Mesenchymal stem cell (in vitro differentiated cells and primary cell): Measurements from ENCODE around the gene AMIGO3.
A peak's percentile ranks its signal among the peaks of the same experiment; 100 is the strongest.

Experiments
- DNase-seq: peaks from one replicate; pipeline ENCODE4 v3.0.0-alpha.2; 2013
- H2AFZ ChIP-seq: one replicate; pipeline ENCODE4 v1.6.1; 2013; ENCODE audit warnings: low read depth, mild to moderate bottlenecking, control low read depth, inconsistent platforms, low read length, moderate library complexity
- H2AK5ac ChIP-seq: 2 replicates; pipeline ENCODE4 v1.6.1; 2013; ENCODE audit warnings: low read length, moderate library complexity, mild to moderate bottlenecking, inconsistent platforms; ENCODE audit not compliant: severe bottlenecking
- H2BK120ac ChIP-seq: one replicate; pipeline ENCODE4 v1.6.1; 2013; ENCODE audit warnings: low read depth, mild to moderate bottlenecking, inconsistent platforms, low read length, moderate library complexity
- H2BK12ac ChIP-seq, 2 experiments: one replicate each; pipeline ENCODE4 v1.6.1; 2013; ENCODE audit warnings: inconsistent platforms in 2 of 2, low read length in 2 of 2, mild to moderate bottlenecking in 2 of 2, moderate library complexity in 2 of 2, control low read depth in 1 of 2
- H2BK15ac ChIP-seq: one replicate; pipeline ENCODE4 v1.6.1; 2013; ENCODE audit warnings: mild to moderate bottlenecking, low read depth, inconsistent platforms; ENCODE audit not compliant: poor library complexity, severe bottlenecking
- H2BK5ac ChIP-seq: 2 replicates; pipeline ENCODE4 v1.6.1; 2013; ENCODE audit warnings: low read depth, mild to moderate bottlenecking, low read length, control low read depth, inconsistent platforms; ENCODE audit not compliant: poor library complexity, severe bottlenecking
- H3K14ac ChIP-seq, 2 experiments: one replicate each; pipeline ENCODE4 v1.6.1; 2013; ENCODE audit warnings: inconsistent platforms in 2 of 2, low read length in 2 of 2, control low read depth in 1 of 2, mild to moderate bottlenecking in 1 of 2, moderate library complexity in 1 of 2
- H3K18ac ChIP-seq, 2 experiments: one replicate each; pipeline ENCODE4 v1.6.1; 2013; ENCODE audit warnings: inconsistent platforms in 2 of 2, low read length in 2 of 2, control low read depth in 1 of 2, low read depth in 1 of 2, mild to moderate bottlenecking in 1 of 2
- H3K23ac ChIP-seq, 2 experiments: one replicate each; pipeline ENCODE4 v1.6.1; 2013; ENCODE audit warnings: inconsistent platforms in 2 of 2, low read length in 2 of 2, mild to moderate bottlenecking in 2 of 2, moderate library complexity in 2 of 2, control low read depth in 1 of 2
- H3K27ac ChIP-seq: 2 replicates; pipeline ENCODE4 v1.5.1; 2013; ENCODE audit warnings: mild to moderate bottlenecking, moderate library complexity, low read length, control low read depth, inconsistent platforms; ENCODE audit not compliant: poor library complexity, severe bottlenecking
- H3K27me3 ChIP-seq, 2 experiments: 2 replicates each; pipeline versions ENCODE4 v1.6.1 to v1.7.0; 2013; ENCODE audit warnings: low read length in 2 of 2, mild to moderate bottlenecking in 2 of 2, moderate library complexity in 2 of 2, control low read depth in 1 of 2, inconsistent platforms in 1 of 2; ENCODE audit not compliant: control insufficient read depth in 1 of 2, insufficient read depth in 1 of 2
- H3K36me3 ChIP-seq, 2 experiments: 2 replicates each; pipeline versions ENCODE4 v1.6.1 to v1.7.0; 2013; ENCODE audit warnings: low read length in 2 of 2, control low read depth in 1 of 2, inconsistent platforms in 1 of 2, low read depth in 1 of 2, mild to moderate bottlenecking in 1 of 2; ENCODE audit not compliant: insufficient read depth in 2 of 2, control insufficient read depth in 1 of 2
- H3K4ac ChIP-seq, 2 experiments: one replicate each; pipeline ENCODE4 v1.6.1; 2013; ENCODE audit warnings: inconsistent platforms in 2 of 2, low read length in 2 of 2, mild to moderate bottlenecking in 2 of 2, moderate library complexity in 2 of 2, control low read depth in 1 of 2, low read depth in 1 of 2
- H3K4me1 ChIP-seq: 2 replicates; pipeline ENCODE4 v1.6.1; 2013; ENCODE audit warnings: low read depth, low read length, control low read depth; ENCODE audit not compliant: control insufficient read depth, insufficient read depth
- H3K4me2 ChIP-seq: 2 replicates; pipeline ENCODE4 v1.6.1; 2013; ENCODE audit warnings: low read length, mild to moderate bottlenecking, inconsistent platforms; ENCODE audit not compliant: poor library complexity, severe bottlenecking
- H3K4me3 ChIP-seq, 2 experiments: 2 replicates each; pipeline versions ENCODE4 v1.5.1 to v1.7.0; 2013; ENCODE audit warnings: low read length in 2 of 2, mild to moderate bottlenecking in 2 of 2, control low read depth in 1 of 2, low read depth in 1 of 2; ENCODE audit not compliant: insufficient read depth in 1 of 2
- H3K79me1 ChIP-seq: replicated peaks from 2 replicates; pipeline ENCODE4 v1.6.1; 2013; ENCODE audit warnings: mild to moderate bottlenecking, control low read depth, low read length, inconsistent platforms; ENCODE audit not compliant: poor library complexity, severe bottlenecking
- H3K9ac ChIP-seq: 2 replicates; pipeline ENCODE4 v1.7.0; 2013; ENCODE audit warnings: mild to moderate bottlenecking, low read length, moderate library complexity
- H3K9me3 ChIP-seq: 2 replicates; pipeline ENCODE4 v1.7.0; 2013; ENCODE audit warnings: mild to moderate bottlenecking, low read length; ENCODE audit not compliant: control insufficient read depth
- H4K8ac ChIP-seq: one replicate; pipeline ENCODE4 v1.6.1; 2013; ENCODE audit warnings: inconsistent platforms, mild to moderate bottlenecking, low read length, moderate library complexity
- H4K91ac ChIP-seq: one replicate; pipeline ENCODE4 v1.6.1; 2013; ENCODE audit warnings: mild to moderate bottlenecking, low read length, inconsistent platforms
- WGBS: methylation state at CpG from one replicate; pipeline ENCODE4 v1.1.7; 2013; ENCODE audit warnings: mixed read lengths; 5-methylcytosine and 5-hydroxymethylcytosine counted together

AMIGO3 gene

DNA sequence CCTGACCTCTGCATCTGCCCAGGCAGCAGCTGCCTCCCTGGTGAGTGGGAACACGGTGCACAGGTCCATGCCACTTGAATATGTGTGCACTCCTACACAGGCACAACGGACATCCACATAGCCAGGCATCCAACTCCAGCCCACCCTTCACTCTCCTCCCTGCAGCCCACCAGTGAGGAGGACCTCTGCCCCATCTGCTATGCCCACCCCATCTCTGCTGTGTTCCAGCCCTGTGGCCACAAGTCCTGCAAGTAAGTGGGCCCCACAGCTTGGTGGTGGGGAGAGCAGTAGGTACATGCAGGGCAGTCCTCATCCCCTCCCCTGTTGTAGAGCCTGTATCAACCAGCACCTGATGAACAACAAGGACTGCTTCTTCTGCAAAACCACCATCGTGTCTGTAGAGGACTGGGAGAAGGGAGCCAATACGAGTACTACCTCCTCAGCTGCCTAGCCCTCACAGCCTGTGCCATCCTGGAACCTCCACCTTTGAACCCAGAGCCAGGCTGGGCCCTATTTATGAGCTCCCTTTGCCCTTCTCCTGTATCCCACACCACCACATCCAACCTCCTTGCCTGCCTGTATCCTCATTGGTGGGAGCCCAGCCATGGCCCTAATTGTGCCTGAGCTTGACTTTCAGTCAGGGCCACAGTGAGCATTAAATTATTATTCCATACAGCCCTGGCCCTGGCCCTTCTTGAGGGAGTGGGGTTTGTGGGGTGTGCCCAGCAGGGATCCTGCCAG lies 1.5 kb upstream of the AMIGO3 start:
- no peak overlapping the region for H4K91ac ChIP-seq
- 93% methylated on average over 3 of the region's 4 CpGs for WGBS
- H2BK120ac ChIP-seq: no peak overlapping the region
- H3K14ac ChIP-seq: no peak overlapping the region
- DNase-seq: no peak
- H3K27me3 ChIP-seq: no peaks in the 10 kb centered on the region
- no peak overlapping the region for H3K23ac ChIP-seq
- no peak overlapping the region for H2AFZ ChIP-seq
- H2BK15ac ChIP-seq: no peak overlapping the region
- no peak overlapping the region for H3K18ac ChIP-seq
- H3K4me2 ChIP-seq: no peak overlapping the region
- no peaks in the 10 kb centered on the region for H3K9me3 ChIP-seq
- no peak overlapping the region for H3K4ac ChIP-seq
- H3K27ac ChIP-seq: no peak overlapping the region
- H2AK5ac ChIP-seq: no peak overlapping the region
- no peak overlapping the region for H2BK5ac ChIP-seq
- H3K79me1 ChIP-seq: peaks cover 23% of the 10 kb centered on the region
- peaks cover 41 to 70% of the 10 kb centered on the region in 2 experiments for H3K36me3 ChIP-seq
- no peak overlapping the region for H2BK12ac ChIP-seq
- no peak overlapping the region for H3K9ac ChIP-seq
- H4K8ac ChIP-seq: no peak overlapping the region
- peaks cover 33% of the 10 kb centered on the region for H3K4me1 ChIP-seq
- H3K4me3 ChIP-seq: no peak overlapping the region

DNA sequence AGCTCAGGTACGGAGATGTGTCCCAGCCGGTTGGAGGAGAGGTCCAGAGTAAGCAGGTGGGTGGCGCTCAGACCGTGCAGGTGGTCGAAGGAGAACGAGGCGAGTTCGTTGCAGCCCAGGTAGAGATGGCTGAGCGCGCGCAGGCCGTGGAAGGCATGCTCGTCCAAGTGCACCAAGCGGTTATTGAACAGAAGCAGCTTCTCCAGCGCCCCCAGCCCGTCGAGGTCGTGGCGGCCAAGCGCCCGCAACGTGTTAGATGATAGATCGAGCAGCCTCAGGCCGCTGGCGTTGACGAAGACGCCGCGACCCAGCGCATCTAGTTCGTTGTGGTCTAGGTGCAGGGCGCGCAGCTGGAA lies 648 bp downstream of the AMIGO3 start:
- Histone ChIP-seq H3K23ac (peak overlapping the region in 1 of 2 experiments; percentile 6), H3K79me1 (peaks cover 18% of the 10 kb centered on the region), H2AK5ac (no peak overlapping the region), H3K4me3 (peak overlapping the region; percentile 54 to 81), H2BK120ac (no peak overlapping the region), H3K9me3 (no peaks in the 10 kb centered on the region), H2BK15ac (no peak overlapping the region), H3K4me2 (peak overlapping the region; percentile 87), H2AFZ (no peak overlapping the region), H3K9ac (peak overlapping the region; percentile 72), H4K8ac (peak overlapping the region; percentile 62), H3K14ac (peak overlapping the region in 1 of 2 experiments; percentile 50), H2BK12ac (no peak overlapping the region), H3K27me3 (no peaks in the 10 kb centered on the region), H3K27ac (no peak overlapping the region), H3K4ac (peak overlapping the region in 1 of 2 experiments; percentile 41), H3K18ac (no peak overlapping the region), H4K91ac (no peak overlapping the region), H3K4me1 (peaks cover 27% of the 10 kb centered on the region), H3K36me3 (peaks cover 33 to 75% of the 10 kb centered on the region in 2 experiments), H2BK5ac (no peak overlapping the region)
- DNase-seq: peak; percentile 31
- WGBS: 24% methylated on average over 33 of the region's 33 CpGs

DNA sequence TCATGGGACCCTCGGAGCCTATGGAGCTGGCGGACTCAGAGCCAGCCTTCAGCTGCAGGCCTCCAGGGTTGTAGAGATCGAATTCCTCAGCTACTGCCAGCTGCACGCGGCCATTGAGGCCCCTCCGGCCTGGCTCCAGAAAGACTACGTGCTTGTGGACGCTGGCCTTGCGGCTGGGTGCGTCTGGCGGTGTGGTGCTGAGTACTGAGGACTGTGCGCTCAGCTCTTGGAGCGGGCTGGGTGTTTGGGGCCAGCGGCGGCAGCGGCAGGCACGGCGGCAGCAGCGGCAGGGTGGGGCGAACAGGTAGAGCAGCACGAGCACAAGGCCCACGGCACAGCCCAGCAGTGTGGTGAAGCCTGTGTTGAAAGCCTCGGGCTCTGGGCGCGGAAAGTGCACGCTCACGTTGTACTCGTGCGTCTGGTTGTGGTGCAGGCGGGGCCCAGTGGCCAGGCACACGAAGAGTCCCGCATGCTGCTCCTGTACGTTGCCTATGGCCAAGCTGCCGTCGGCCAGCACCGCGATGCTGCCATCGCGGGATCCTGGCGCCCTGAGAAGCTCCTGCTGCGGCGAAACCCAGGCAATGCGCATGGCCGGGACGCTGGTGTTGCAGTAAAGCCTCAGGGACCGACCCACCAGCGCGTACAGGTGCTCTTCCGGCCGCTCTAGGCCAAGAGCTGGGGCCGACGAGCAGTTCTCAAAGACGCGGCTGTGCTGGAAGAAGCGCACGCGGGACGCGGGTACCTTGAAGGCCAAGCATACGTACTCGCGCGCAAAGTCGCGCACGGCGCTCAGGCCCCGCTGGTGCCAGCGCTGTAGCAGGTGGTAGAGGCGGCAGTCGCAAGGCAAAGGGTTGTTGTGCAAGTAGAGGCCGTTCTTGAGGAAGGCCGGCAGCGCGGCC lies 1.3 kb downstream of the AMIGO3 start:
- no peak overlapping the region for H2BK120ac ChIP-seq
- no peak overlapping the region for H3K27ac ChIP-seq
- H2BK5ac ChIP-seq: no peak overlapping the region
- no peak for DNase-seq
- 74% methylated on average over 75 of the region's 75 CpGs for WGBS
- H2AFZ ChIP-seq: no peak overlapping the region
- no peak overlapping the region for H3K23ac ChIP-seq
- no peaks in the 10 kb centered on the region for H3K27me3 ChIP-seq
- no peak overlapping the region for H3K14ac ChIP-seq
- H3K18ac ChIP-seq: no peak overlapping the region
- H3K9me3 ChIP-seq: no peaks in the 10 kb centered on the region
- H3K4ac ChIP-seq: no peak overlapping the region
- H4K8ac ChIP-seq: peak overlapping the region; percentile 53
- no peak overlapping the region for H3K4me2 ChIP-seq
- no peak overlapping the region for H2AK5ac ChIP-seq
- H3K36me3 ChIP-seq: peaks cover 33 to 78% of the 10 kb centered on the region in 2 experiments
- H3K4me3 ChIP-seq: no peak overlapping the region
- no peak overlapping the region for H2BK12ac ChIP-seq
- H3K9ac ChIP-seq: no peak overlapping the region
- peak overlapping the region; percentile 18 for H4K91ac ChIP-seq
- H3K4me1 ChIP-seq: peaks cover 27% of the 10 kb centered on the region
- H3K79me1 ChIP-seq: peaks cover 16% of the 10 kb centered on the region
- no peak overlapping the region for H2BK15ac ChIP-seq
